ENCODE data around the gene C1orf198. TPM values are rescaled to one million over a fixed set of nuclear protein-coding genes. Genes with fewer than 3 reads are reported as not detected.

The C1orf198 gene
- polyA plus RNA-seq, 2 of the 4 experiments (the other 2 are of a cell fraction), result 12.0 to 20.4 TPM

DNA sequence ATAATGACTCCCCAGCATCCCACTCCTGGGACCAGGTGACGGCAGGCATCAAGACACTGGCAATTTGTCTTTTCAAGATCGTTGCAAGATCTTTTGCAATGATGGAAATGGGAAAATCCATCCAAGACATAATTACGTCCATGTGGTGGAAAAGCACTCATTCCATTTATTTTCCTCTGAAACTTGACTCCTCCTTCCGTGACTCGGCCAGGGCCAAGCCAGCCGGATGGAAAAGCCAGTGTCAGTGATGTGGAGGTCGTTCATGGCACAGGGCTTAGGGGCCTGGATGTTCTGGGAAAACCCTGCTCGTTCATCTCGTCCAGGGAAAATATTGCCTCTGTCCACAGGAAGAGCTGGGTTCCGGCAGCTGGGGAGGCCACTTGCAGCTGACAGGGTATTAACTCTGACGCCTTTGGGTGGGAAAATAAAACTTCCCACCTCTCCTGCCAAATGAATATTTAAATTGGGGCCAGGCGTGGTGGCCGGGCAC is 46.2 kb downstream of the C1orf198 start:
- ChIA-PET POLR2A (no interaction called here), CTCF (interaction anchor here (0.9 kb wide), 1 partner anchor 9 kb away, joined by 3 read pairs; no protein-coding TSS in a partner anchor)
- Histone ChIP-seq H3K27ac (no peak overlapping the region), H3K4me3 (no peak overlapping the region), H3K9me3 (no peaks in the 10 kb centered on the region), H3K4me2 (no peak overlapping the region), H3K4me1 (peaks cover 18% of the 10 kb centered on the region)
- no peak for FAIRE-seq
- no peak for DNase-seq (ENCODE audit: low read depth in 1 of 2, low spot score in 1 of 2)
- WGBS (ENCODE audit: missing lambda C conversion rate), result 72% methylated on average over 13 of the region's 13 CpGs
- no peak for ATAC-seq
- TF ChIP-seq CBX2 (IDR thresholded peaks at IDR 0.05; ENCODE audit: borderline replicate concordance, low read depth) (no peak), CEBPB (IDR thresholded peaks at IDR 0.05) (no peak), EHF (CRISPR knock-in tag; IDR thresholded peaks at IDR 0.05) (no peak), HOXA7 (CRISPR knock-in tag; IDR thresholded peaks at IDR 0.05) (no peak)
- TF ChIP-seq, protein P1, sequence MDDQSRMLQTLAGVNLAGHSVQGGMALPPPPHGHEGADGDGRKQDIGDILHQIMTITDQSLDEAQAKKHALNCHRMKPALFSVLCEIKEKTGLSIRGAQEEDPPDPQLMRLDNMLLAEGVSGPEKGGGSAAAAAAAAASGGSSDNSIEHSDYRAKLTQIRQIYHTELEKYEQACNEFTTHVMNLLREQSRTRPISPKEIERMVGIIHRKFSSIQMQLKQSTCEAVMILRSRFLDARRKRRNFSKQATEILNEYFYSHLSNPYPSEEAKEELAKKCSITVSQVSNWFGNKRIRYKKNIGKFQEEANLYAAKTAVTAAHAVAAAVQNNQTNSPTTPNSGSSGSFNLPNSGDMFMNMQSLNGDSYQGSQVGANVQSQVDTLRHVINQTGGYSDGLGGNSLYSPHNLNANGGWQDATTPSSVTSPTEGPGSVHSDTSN (IDR thresholded peaks at IDR 0.05), result no peak

DNA sequence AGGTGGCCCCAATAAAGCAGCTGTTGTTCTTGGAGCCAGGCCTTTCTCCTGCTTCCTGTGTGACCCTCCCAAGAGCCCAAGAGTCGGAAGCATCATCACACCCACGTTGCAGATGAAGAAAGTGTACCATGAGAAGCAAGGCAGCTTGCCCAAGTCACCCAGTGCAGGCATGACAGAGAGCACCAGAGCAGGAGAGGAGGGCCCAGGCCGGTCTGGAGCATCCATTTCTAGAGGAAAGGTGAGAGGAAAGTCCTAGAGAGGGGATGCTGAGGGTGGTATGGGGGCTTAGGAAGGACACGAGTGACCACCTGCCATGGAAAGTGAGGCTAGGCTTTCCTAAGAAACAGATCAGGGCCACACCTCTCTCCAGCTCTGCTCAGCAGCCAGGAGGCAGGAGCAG is 47.0 kb downstream of the C1orf198 start:
- FAIRE-seq, result no peak
- POLR2A ChIA-PET, result no interaction called here
- CTCF ChIA-PET, result no interaction called here
- no peak overlapping the region for H3K27ac ChIP-seq
- 21% methylated on average over 4 of the region's 4 CpGs for WGBS (ENCODE audit: missing lambda C conversion rate)
- no peak overlapping the region for H3K4me3 ChIP-seq
- ATAC-seq, result no peak
- no peaks in the 10 kb centered on the region for H3K9me3 ChIP-seq
- peaks cover 18% of the 10 kb centered on the region for H3K4me1 ChIP-seq
- DNase-seq (ENCODE audit: low read depth in 1 of 2, low spot score in 1 of 2), result no peak
- H3K4me2 ChIP-seq, result no peak overlapping the region
- TF ChIP-seq PHF8 (IDR thresholded peaks at IDR 0.05; ENCODE audit: borderline replicate concordance, low read depth) (no peak), RFX5 (IDR thresholded peaks at IDR 0.05) (no peak), MAFK (IDR thresholded peaks at IDR 0.05; ENCODE audit: partially characterized antibody) (no peak), MYC (IDR thresholded peaks at IDR 0.05; ENCODE audit: borderline replicate concordance, low read length) (no peak), NFE2L2 (conservative IDR thresholded peaks at IDR 0.05; ENCODE audit: low read length) (no peak), JUNB (IDR thresholded peaks at IDR 0.05) (no peak), TP53 (CRISPR knock-in tag; IDR thresholded peaks at IDR 0.05) (no peak), ESRRA (IDR thresholded peaks at IDR 0.05; ENCODE audit: borderline replicate concordance, low read length) (no peak), HDAC2 (IDR thresholded peaks at IDR 0.05) (no peak), EHF (CRISPR knock-in tag; IDR thresholded peaks at IDR 0.05) (no peak), RNF2 (IDR thresholded peaks at IDR 0.05; ENCODE audit: borderline replicate concordance, low read depth) (no peak), EHMT2 (IDR thresholded peaks at IDR 0.05; ENCODE audit: low read depth) (no peak), RARB (CRISPR knock-in tag; IDR thresholded peaks at IDR 0.05) (no peak), FOSL2 (IDR thresholded peaks at IDR 0.05) (no peak), FOSL2 (CRISPR knock-in tag; IDR thresholded peaks at IDR 0.05) (no peak), SREBF2 (IDR thresholded peaks at IDR 0.05) (no peak), CHD4 (IDR thresholded peaks at IDR 0.05; ENCODE audit: borderline replicate concordance) (no peak), ZSCAN20 (CRISPR knock-in tag; IDR thresholded peaks at IDR 0.05) (no peak), MAZ (IDR thresholded peaks at IDR 0.05; ENCODE audit: borderline replicate concordance, low read depth, low read length) (no peak)
- TF ChIP-seq, protein P1 (IDR thresholded peaks at IDR 0.05), result no peak

DNA sequence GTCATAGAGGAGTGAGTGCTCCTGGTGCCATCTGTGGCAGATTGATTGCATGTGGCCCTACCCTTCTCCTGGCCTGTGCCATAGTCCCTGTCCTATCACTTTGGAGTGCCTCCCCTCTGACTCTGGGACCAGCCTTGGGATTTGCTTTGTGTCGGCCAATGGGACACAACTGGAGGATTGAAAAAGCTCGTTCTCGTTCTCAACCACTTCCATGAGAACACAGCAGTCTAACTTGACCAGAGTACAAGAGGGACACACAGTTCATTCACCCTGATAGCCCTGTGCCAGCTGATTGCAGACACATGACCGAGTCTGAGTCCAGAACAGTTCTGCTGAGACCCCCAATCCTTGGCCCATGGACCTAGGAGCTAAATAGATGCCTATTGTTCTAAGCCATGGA is 47.8 kb downstream of the C1orf198 start:
- WGBS (ENCODE audit: missing lambda C conversion rate), result 13% methylated on average over 3 of the region's 4 CpGs

More for the DNA sequence above, 47.8 kb downstream of the C1orf198 start:
- no peak for DNase-seq (ENCODE audit: low read depth in 1 of 2, low spot score in 1 of 2)
- TF ChIP-seq, protein P1 (IDR thresholded peaks at IDR 0.05), result no peak
- TF ChIP-seq FOSB (CRISPR knock-in tag; IDR thresholded peaks at IDR 0.05), result no peak
- TF ChIP-seq SREBF2 (IDR thresholded peaks at IDR 0.05), result no peak
- TF ChIP-seq EP300 (IDR thresholded peaks at IDR 0.05), result no peak
- no peak for TF ChIP-seq JUN (IDR thresholded peaks at IDR 0.05)
- TF ChIP-seq, protein P2, sequence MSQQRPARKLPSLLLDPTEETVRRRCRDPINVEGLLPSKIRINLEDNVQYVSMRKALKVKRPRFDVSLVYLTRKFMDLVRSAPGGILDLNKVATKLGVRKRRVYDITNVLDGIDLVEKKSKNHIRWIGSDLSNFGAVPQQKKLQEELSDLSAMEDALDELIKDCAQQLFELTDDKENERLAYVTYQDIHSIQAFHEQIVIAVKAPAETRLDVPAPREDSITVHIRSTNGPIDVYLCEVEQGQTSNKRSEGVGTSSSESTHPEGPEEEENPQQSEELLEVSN (IDR thresholded peaks at IDR 0.05; ENCODE audit: borderline replicate concordance, low read depth), result no peak
- TF ChIP-seq EHF (CRISPR knock-in tag; IDR thresholded peaks at IDR 0.05), result no peak
- TF ChIP-seq, protein P3, sequence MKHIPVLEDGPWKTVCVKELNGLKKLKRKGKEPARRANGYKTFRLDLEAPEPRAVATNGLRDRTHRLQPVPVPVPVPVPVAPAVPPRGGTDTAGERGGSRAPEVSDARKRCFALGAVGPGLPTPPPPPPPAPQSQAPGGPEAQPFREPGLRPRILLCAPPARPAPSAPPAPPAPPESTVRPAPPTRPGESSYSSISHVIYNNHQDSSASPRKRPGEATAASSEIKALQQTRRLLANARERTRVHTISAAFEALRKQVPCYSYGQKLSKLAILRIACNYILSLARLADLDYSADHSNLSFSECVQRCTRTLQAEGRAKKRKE (CRISPR knock-in tag; IDR thresholded peaks at IDR 0.05; ENCODE audit: low read depth), result no peak
- no peak for TF ChIP-seq HOXB5 (CRISPR knock-in tag; IDR thresholded peaks at IDR 0.05)
- Histone ChIP-seq H3K9me3 (no peaks in the 10 kb centered on the region), H3K4me2 (no peak overlapping the region), H3K27ac (no peak overlapping the region), H3K4me3 (no peak overlapping the region), H3K4me1 (peaks cover 15% of the 10 kb centered on the region)
- FAIRE-seq, result no peak
- ChIA-PET CTCF (interaction anchor here (1.0 to 1.3 kb wide), 2 partner anchors 16 to 17 kb away, joined by 3 to 5 read pairs; no protein-coding TSS in a partner anchor), POLR2A (no interaction called here)
- no peak for ATAC-seq
